Activated CD8-positive, alpha-beta memory T cell treated with anti-CD3 and anti-CD28 coated beads, Interleukin-2, amount 10 ng/mL, durations not matched to agents 7 days and 5 days (primary cell): ENCODE results near the gene ASGR2. TPM values are rescaled to one million over a fixed set of nuclear protein-coding genes. Genes with fewer than 3 reads are reported as not detected.

ENCODE experiments used
- ATAC-seq: fragments of 150-1000 bp; cut with Tn5 transposase; one replicate; pipeline ENCODE4 v1.10.0; 2021; ENCODE audit warnings: moderate library complexity
- CTCF ChIA-PET: fragments of 350-600 bp; sonication (Branson Sonifier 250); formaldehyde crosslinking; loops from one replicate; lab custom pipeline; 2021; ENCODE audit warnings: antibody characterized with exemption; lab: Charles Lee
- DNase-seq: peaks from one replicate; pipeline ENCODE4 v3.0.0-alpha.2; 2020
- H3K27ac Mint-ChIP-seq: one replicate; pipeline ENCODE4 v1.8.0; 2021; ENCODE audit warnings: mild to moderate bottlenecking, mixed read lengths
- H3K27me3 Mint-ChIP-seq: one replicate; pipeline ENCODE4 v1.8.0; 2021; ENCODE audit warnings: mixed read lengths
- H3K36me3 Mint-ChIP-seq: one replicate; pipeline ENCODE4 v1.8.0; 2021; ENCODE audit warnings: mild to moderate bottlenecking, mixed read lengths
- H3K4me1 Mint-ChIP-seq: one replicate; pipeline ENCODE4 v1.8.0; 2021; ENCODE audit warnings: mixed read lengths
- H3K4me3 Mint-ChIP-seq: one replicate; pipeline ENCODE4 v1.8.0; 2021; ENCODE audit warnings: mild to moderate bottlenecking, moderate library complexity, mixed read lengths
- H3K9me3 Mint-ChIP-seq: one replicate; pipeline ENCODE4 v1.8.0; 2022; ENCODE audit warnings: low read depth, mixed read lengths
- total RNA-seq, 2 experiments: library from RNA; stranded (reverse); gene quantifications; one replicate each; pipeline ENCODE4 v1.2.3, GENCODE V29; 2021

ASGR2 gene
- total RNA-seq, 2 experiments from 2014 or later: not detected

DNA sequence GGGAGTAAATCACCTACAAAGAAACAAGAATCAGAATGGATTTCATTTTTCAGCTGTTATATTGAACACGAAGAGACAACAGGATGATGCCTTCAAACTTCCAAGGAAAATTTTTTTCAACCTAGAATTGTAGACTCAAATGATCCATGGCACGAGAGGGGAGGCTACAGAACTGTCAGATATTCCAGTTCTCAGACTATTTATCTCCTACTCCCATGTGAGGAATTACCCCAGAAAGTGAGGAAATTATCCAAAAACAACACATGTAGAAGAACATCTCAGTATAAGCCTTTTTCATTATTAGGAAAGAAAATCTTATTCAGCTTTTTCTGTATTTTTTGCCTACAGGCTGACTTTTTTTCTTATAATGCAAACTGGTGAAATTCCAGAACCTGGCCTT lies 5.5 kb upstream of the ASGR2 start:
- peaks cover 25% of the 10 kb centered on the region for H3K27me3 Mint-ChIP-seq
- peaks cover 3% of the 10 kb centered on the region for H3K4me1 Mint-ChIP-seq
- ATAC-seq (no peak), DNase-seq (no peak)
- H3K27ac Mint-ChIP-seq: no peak overlapping the region
- H3K4me3 Mint-ChIP-seq: no peak overlapping the region
- no peaks in the 10 kb centered on the region for H3K9me3 Mint-ChIP-seq
- H3K36me3 Mint-ChIP-seq: no peaks in the 10 kb centered on the region
- CTCF ChIA-PET: no interaction called here

DNA sequence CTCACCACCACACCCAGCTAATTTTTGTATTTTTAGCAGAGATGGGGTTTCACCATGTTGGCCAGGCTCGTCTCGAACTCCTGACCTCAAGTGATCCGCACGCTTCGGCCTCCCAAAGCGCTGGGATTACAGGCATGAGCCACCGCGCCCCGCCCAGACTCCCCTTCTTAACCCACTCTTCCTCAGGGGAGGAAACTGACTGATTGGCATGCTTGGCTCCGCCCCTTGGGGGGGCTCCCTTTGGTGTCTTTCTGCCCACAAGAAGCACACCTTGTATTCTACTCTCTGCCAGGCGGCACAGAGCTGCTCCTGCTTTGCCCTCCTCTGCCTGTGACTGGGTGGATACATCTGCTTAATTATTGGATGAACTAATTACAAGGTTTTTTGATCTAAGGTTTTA lies 4.7 kb upstream of the ASGR2 start:
- ATAC-seq: no peak
- CTCF ChIA-PET: no interaction called here
- H3K4me1 Mint-ChIP-seq: peaks cover 5% of the 10 kb centered on the region

DNA sequence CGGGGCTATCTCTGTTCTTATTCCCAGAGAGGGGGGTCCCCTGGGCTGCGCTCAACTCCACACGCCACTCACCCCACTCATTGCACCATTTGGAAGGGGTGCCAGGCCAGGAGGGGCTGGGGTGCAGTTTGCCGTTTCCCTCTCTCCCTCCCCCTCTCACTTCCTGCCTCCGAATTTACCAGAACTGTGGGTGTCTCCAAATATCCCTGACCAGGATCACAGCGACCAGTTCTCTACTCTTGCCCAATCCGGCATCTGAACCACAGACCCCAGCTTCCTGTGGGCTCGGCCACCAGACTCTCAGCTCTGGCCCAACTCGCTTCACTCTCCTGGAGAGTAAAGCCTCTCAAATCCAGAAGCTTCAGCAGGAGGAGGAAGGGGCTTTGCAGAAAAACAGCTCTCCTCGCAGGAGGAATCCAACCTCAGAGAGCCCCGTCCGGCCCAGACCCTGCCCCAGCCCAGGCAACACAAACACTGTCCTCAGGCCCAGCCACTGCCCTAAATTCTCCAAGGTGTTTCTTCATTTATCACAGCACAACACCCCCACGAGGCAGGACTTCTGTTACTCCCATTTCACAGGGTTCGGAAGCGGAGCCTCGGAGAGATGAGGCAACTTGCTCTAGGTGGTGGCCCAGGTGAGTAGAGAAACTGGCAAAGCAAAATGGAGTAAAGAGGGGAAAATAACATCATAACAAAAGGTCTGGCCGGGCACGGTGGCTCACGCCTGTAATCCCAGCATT lies 423 bp upstream of the ASGR2 start:
- ATAC-seq (no peak), DNase-seq (no peak)
- H3K4me3 Mint-ChIP-seq: no peak overlapping the region
- H3K27me3 Mint-ChIP-seq: peaks cover 10% of the 10 kb centered on the region
- H3K36me3 Mint-ChIP-seq: no peaks in the 10 kb centered on the region
- H3K27ac Mint-ChIP-seq: no peak overlapping the region
- H3K4me1 Mint-ChIP-seq: peaks cover 7% of the 10 kb centered on the region
- CTCF ChIA-PET: interaction anchor here (1.1 to 2.3 kb wide), 2 partner anchors 18 to 21 kb away, joined by 3 to 7 read pairs; no protein-coding TSS in a partner anchor
- no peaks in the 10 kb centered on the region for H3K9me3 Mint-ChIP-seq

More for the DNA sequence above, 4.7 kb upstream of the ASGR2 start:
- DNase-seq: no peak
- Mint-ChIP-seq H3K4me3 (no peak overlapping the region), H3K36me3 (no peaks in the 10 kb centered on the region), H3K27me3 (peaks cover 25% of the 10 kb centered on the region), H3K27ac (no peak overlapping the region), H3K9me3 (no peaks in the 10 kb centered on the region)

DNA sequence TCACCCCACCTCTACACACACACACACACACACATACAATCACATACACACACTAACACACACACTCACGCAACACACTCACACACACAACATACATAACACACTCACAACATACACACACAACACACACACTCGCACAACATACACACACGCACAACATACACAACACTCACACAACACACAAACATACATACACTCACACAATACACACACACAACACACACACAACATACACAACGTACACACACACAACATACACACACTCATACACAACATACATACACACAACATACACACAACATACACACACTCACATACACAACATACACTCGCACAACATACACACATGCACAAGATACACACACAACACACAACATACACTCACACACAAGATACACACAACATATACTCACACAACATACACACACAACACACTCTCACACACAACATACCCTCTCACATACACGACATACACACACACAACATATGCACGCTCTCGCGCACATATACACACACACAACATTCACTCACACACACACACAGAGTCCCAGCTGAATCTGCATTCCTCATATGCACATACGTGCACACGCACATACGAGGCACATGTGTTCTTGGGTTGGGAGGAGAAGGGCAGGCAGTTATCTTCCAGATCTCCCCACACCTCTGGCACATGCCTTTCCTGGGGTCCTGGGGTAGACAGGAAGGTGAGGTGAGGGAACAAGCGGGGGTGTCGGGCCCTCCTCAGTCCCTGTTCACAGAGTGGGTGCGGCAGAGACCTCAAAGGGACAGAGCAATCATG lies 1.1 kb downstream of the ASGR2 start:
- no peaks in the 10 kb centered on the region for H3K9me3 Mint-ChIP-seq
- CTCF ChIA-PET: interaction anchor here (2.3 kb wide), 1 partner anchor 23 kb away, joined by 7 read pairs; no protein-coding TSS in a partner anchor
- no peaks in the 10 kb centered on the region for H3K36me3 Mint-ChIP-seq
- no peak overlapping the region for H3K27ac Mint-ChIP-seq
- no peak for DNase-seq
- peaks cover 3% of the 10 kb centered on the region for H3K27me3 Mint-ChIP-seq
- ATAC-seq: no peak
- no peak overlapping the region for H3K4me3 Mint-ChIP-seq
- peaks cover 15% of the 10 kb centered on the region for H3K4me1 Mint-ChIP-seq

DNA sequence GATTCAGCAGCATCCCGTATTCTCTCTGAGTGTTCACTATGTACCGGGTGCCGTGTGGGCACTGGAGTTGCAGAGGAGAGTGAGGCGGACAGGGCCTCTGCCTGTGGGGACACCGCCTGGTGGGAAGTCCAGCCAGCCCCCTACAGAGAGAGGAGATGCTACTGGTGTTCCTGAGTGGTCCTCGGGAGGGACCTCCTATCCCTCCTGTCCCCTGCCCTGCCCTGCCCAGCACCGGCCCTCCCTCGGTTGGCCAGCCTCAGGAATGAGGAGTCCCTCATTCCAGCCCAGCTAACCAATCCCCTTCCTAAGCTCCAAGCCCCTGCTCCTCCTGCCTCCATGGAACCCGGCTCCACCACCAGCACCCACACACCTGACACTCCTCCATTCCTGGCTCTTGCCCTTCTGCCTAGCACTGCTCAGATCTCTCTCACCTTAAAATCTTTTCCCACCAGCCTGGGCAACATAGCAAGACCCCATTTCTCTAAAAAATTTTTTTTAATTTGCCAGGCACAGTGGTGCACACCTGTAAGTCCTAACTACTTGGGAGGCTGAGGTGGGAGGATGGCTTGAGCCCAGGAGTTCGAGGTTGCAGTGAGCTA lies 2.0 kb downstream of the ASGR2 start:
- ATAC-seq: peak; percentile 27
- no peaks in the 10 kb centered on the region for H3K9me3 Mint-ChIP-seq
- DNase-seq: no peak
- no peak overlapping the region for H3K4me3 Mint-ChIP-seq
- H3K27me3 Mint-ChIP-seq: no peaks in the 10 kb centered on the region
- no peak overlapping the region for H3K27ac Mint-ChIP-seq
- H3K36me3 Mint-ChIP-seq: no peaks in the 10 kb centered on the region
- peaks cover 15% of the 10 kb centered on the region for H3K4me1 Mint-ChIP-seq
- CTCF ChIA-PET: interaction anchor here (1.0 kb wide), 1 partner anchor 60 kb away, joined by 4 read pairs; no protein-coding TSS in a partner anchor

DNA sequence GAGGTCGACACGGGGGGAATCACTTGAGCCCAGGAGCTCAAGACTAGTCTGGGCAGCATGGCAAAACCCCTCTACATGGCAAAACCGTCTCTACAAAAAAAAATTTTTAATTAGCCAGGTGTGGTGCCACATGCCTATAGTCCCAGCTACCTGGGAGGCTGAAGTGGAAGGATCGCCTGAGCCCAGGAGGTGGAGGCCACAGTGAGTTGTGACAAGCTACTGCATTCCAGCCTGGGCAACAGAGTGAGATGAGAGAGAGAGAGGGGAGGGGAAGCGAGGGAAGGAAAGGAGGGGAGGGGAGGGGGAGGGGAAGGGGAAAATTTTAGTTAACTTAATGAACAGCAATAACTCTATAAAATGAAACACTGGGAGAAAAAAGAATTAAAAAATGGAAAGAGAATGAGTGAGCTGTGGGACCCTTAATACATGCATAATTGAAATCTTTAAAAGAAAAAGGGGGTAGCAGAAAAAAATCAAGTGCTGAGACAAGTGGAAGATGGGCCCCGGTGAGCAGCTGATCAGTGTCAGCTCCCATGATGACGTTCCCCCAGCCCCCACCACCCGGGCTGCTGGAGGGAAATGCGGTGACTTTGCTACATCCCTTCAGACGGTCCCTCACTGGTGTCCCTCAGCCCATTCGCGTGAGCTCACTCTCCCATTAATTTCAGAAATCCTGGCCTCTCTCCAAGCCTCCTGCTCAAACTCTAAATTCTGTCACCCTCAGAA lies 2.7 kb downstream of the ASGR2 start:
- Mint-ChIP-seq H3K4me1 (peaks cover 15% of the 10 kb centered on the region), H3K4me3 (no peak overlapping the region), H3K27me3 (no peaks in the 10 kb centered on the region), H3K36me3 (no peaks in the 10 kb centered on the region), H3K27ac (no peak overlapping the region), H3K9me3 (no peaks in the 10 kb centered on the region)
- ATAC-seq: no peak
- no peak for DNase-seq
- CTCF ChIA-PET: interaction anchor here (0.6 to 1.0 kb wide), 2 partner anchors 60 to 64 kb away, joined by 4 read pairs; no protein-coding TSS in a partner anchor

DNA sequence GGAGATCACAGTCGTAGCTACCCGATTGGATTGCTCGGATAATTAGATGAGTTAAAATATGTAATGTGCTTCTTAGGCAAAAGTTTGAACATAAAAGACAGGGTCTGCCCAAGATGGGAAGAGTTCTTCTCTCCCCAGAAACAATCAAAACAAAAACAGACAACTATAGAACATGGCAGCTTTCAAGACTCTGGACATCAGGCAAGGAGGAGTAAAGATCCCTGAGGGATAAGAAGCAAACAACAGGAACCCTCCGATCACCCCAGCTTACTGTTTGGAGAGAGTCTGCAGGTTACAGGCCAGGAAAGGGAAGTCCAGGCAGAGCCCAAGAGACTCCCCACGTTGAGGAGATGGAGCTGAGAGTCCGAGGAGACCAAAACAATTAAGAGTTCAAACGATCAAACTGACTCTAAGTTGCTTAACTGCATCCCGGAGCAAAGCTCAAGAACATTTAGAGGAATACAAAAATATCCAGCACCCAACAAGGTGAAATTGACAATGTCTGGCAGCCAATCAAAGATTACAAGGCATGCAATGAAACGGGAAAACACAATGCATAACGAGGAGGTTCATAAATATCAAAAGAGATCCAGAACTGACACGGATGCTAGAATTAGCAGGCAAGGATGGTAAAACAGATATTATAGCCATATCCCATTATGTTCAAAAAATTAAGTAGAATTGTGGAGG lies 3.9 kb downstream of the ASGR2 start:
- CTCF ChIA-PET: interaction anchor here (1.8 kb wide), 1 partner anchor 58 kb away, joined by 4 read pairs; no protein-coding TSS in a partner anchor
- H3K27ac Mint-ChIP-seq: no peak overlapping the region
- ATAC-seq (no peak), DNase-seq (no peak)
- H3K4me3 Mint-ChIP-seq: no peak overlapping the region
- no peaks in the 10 kb centered on the region for H3K27me3 Mint-ChIP-seq
- no peaks in the 10 kb centered on the region for H3K9me3 Mint-ChIP-seq
- peaks cover 15% of the 10 kb centered on the region for H3K4me1 Mint-ChIP-seq
- no peaks in the 10 kb centered on the region for H3K36me3 Mint-ChIP-seq

DNA sequence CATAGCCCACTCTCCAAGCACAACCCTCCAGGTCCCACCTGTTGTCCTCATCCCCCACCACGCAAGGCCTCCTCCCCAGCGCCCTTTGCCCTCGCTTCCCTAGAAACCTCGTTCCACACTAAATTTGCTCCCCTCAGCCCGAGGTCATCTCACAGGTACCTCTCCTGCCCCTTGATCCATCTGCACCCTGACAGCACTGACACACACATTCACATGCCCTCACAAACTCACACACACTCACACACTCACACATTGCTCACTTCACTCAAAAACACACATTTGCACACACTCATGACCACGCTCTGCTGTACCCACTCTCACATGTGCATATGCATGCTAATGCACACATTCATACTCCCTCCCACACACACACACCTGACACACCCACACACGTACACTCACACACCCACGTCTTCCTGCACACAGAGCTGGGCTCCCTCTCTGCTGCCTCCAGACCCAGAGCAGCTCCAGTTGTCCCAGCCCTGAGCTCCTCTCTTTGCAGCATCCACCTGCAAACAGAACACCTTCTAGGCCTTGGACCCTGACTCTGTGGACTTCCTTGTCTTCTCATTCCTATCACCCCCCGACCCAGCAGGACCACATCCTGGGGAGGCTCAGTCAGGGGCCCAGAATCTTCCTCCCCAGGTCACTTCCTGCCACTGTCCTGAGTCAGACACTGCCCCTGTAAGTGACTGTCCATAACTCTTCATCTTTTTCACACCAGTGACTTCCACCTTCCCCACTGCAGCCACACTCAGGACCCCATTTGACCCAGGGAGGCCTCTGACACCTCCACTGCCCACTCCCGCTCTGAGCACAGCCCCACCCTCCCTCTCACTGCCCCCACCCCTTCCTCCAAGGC lies 4.9 kb downstream of the ASGR2 start:
- H3K4me1 Mint-ChIP-seq: peaks cover 12% of the 10 kb centered on the region
- no peaks in the 10 kb centered on the region for H3K36me3 Mint-ChIP-seq
- no peak overlapping the region for H3K27ac Mint-ChIP-seq
- no peaks in the 10 kb centered on the region for H3K27me3 Mint-ChIP-seq
- DNase-seq (no peak), ATAC-seq (no peak)
- H3K4me3 Mint-ChIP-seq: no peak overlapping the region
- CTCF ChIA-PET: interaction anchor here (1.8 kb wide), 1 partner anchor 57 kb away, joined by 4 read pairs; no protein-coding TSS in a partner anchor
- H3K9me3 Mint-ChIP-seq: no peaks in the 10 kb centered on the region

DNA sequence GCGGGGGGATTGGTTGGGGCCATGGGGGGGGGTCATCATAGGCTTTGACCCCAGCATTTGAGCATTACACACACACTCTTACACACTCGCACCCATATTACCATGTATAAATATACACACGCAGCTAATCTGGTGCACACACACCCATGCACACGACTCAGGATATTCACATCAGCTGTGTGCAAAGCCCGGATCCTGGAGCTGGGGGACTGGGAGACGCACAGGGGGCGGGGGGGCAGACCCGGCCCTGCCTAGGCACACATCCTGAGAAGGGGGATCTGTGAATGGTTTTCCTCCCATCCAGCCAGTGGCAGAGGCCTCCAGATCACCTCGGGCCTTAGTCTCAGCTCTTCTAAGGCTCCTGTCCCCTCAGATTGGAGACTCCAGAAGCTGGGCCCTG lies 5.6 kb downstream of the ASGR2 start:
- Mint-ChIP-seq H3K27ac (no peak overlapping the region), H3K36me3 (no peaks in the 10 kb centered on the region), H3K27me3 (no peaks in the 10 kb centered on the region), H3K4me1 (peaks cover 12% of the 10 kb centered on the region), H3K4me3 (no peak overlapping the region), H3K9me3 (no peaks in the 10 kb centered on the region)
- CTCF ChIA-PET: no interaction called here
- DNase-seq (no peak), ATAC-seq (no peak)

DNA sequence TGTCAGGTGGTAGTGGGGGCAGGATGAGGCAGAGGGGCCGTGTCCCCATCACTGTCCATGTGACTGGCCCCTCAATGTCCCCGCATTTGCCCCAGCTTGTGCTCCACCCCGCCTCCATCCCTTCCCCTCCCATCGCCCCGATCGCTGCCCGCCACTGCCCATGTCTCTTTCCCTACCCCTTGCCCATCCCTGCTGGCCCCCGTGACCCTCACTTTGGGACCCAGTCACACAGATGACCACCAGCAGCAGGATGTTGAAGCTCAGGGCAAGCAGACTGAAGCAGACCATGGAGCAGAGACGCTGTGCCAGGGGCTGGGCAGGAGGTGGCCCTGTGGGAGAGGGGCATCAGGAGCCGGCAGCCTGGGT lies 6.1 kb downstream of the ASGR2 start:
- peaks cover under 1% of the 10 kb centered on the region for H3K27me3 Mint-ChIP-seq
- CTCF ChIA-PET: no interaction called here
- H3K9me3 Mint-ChIP-seq: no peaks in the 10 kb centered on the region
- no peak overlapping the region for H3K27ac Mint-ChIP-seq
- H3K4me1 Mint-ChIP-seq: peaks cover 12% of the 10 kb centered on the region
- no peaks in the 10 kb centered on the region for H3K36me3 Mint-ChIP-seq
- H3K4me3 Mint-ChIP-seq: no peak overlapping the region
- no peak for DNase-seq
- ATAC-seq: no peak

DNA sequence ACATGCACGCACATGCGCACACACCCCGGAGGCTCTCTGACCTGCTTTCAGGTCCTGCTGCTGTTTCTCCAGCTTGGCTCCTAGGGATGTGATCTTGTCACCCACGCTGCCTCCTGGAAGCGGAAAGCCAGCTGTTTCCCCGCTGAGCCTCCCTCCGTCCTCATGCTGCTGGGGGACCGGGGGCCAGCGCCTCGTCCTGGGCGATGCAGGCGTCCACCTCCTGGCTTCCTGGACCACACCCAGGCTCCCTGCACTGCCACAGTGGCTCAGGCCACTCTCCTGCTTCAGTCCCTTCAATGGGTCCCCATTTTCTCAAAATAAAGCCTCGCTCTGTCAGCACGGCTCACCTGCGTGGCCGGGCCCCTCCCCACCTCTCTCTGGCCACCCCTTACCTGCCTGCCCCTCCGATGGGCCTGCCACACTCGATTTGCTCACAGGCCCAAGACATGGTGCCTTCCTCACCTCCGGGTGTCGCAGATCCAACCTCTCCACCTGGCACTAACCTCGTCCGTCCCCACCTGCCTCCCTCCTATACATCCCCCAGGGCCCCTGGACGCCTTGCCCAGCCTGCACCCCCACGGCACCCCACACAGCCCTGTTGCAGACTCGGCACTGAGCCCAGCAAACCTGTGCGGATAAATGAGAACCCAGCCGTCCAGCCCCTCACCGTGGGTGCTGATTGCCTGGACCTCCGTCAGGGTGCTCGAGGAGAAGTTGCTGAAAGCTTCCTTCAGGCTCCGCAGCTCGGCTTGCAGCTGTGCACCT lies 6.6 kb downstream of the ASGR2 start:
- CTCF ChIA-PET: no interaction called here
- Mint-ChIP-seq H3K4me3 (no peak overlapping the region), H3K36me3 (no peaks in the 10 kb centered on the region), H3K4me1 (peaks cover 12% of the 10 kb centered on the region), H3K27me3 (peaks cover 5% of the 10 kb centered on the region), H3K27ac (no peak overlapping the region), H3K9me3 (no peaks in the 10 kb centered on the region)
- ATAC-seq (no peak), DNase-seq (no peak)
